Vagina (tissue), 2 donors: ENCODE results near the gene SRRM3.

Experiments used
- CTCF ChIP-seq, 3 experiments: fragments of 450-650 bp in 2 of 3; fragments of 200-600 bp in 1 of 3; sonication (generic) in 1 of 3; IDR thresholded peaks; one replicate each; pipeline ENCODE4 v1.5.1; 2017 to 2019; ENCODE audit warnings: antibody characterized with exemption in 3 of 3, mild to moderate bottlenecking in 2 of 3, moderate library complexity in 2 of 3
- POLR2A ChIP-seq, 2 donors: fragments of 450-650 bp; IDR thresholded peaks; one replicate each; pipeline ENCODE4 v1.6.1; 2017; ENCODE audit warnings: antibody characterized with exemption in 2 of 2, mild to moderate bottlenecking in 2 of 2, moderate library complexity in 2 of 2

GRCh38 chr7:76260171-76260703 is 58.5 kb downstream of the SRRM3 start:
- TF ChIP-seq CTCF (IDR thresholded peaks at IDR 0.05) = no peak
- TF ChIP-seq POLR2A (IDR thresholded peaks at IDR 0.05) = no peak
